Activated CD8-positive, alpha-beta T cell treated with anti-CD3 and anti-CD28 coated beads for 36 hours (primary cell): ENCODE data around the gene CAVIN1. TPM values are rescaled to one million over a fixed set of nuclear protein-coding genes. Genes with fewer than 3 reads are reported as not detected.
A peak's percentile ranks its signal among the peaks of the same experiment; 100 is the strongest.
"Not testable (repeated sequence)": the region's sequence is repeated elsewhere in the genome, so short reads cannot be mapped to it uniquely, and the experiment has no call there.

Source experiments
- ATAC-seq: fragments of 200-7000 bp; cut with Tn5 transposase; one replicate; pipeline ENCODE4 v1.10.0; 2021; ENCODE audit warnings: mild to moderate bottlenecking, moderate library complexity
- CTCF ChIA-PET: fragments of 350-600 bp; sonication (Branson Sonifier 250); formaldehyde crosslinking; loops from one replicate; lab custom pipeline; 2021; ENCODE audit warnings: antibody characterized with exemption; lab: Charles Lee
- POLR2A ChIA-PET: fragments of 350-600 bp; sonication (Branson Sonifier 250); formaldehyde crosslinking; loops from one replicate; lab custom pipeline; 2021; ENCODE audit warnings: antibody characterized with exemption; lab: Charles Lee
- DNase-seq: peaks from one replicate; pipeline ENCODE4 v3.0.0-alpha.2; 2020
- H3K27ac Mint-ChIP-seq: one replicate; pipeline ENCODE4 v1.8.0; 2021; ENCODE audit warnings: mild to moderate bottlenecking, mixed read lengths
- H3K27me3 Mint-ChIP-seq: one replicate; pipeline ENCODE4 v1.8.0; 2021; ENCODE audit warnings: mixed read lengths
- H3K36me3 Mint-ChIP-seq: one replicate; pipeline ENCODE4 v1.8.0; 2021; ENCODE audit warnings: low read depth, mixed read lengths
- H3K4me1 Mint-ChIP-seq: one replicate; pipeline ENCODE4 v1.8.0; 2021; ENCODE audit warnings: low read depth, mixed read lengths
- H3K4me3 Mint-ChIP-seq: one replicate; pipeline ENCODE4 v1.8.0; 2021; ENCODE audit warnings: mild to moderate bottlenecking, moderate library complexity, mixed read lengths
- H3K9me3 Mint-ChIP-seq: one replicate; pipeline ENCODE4 v1.8.0; 2021; ENCODE audit warnings: mixed read lengths
- intact Hi-C: fragments of 100-400 bp; cut with micrococcal nuclease; formaldehyde crosslinking; loops from one replicate; pipeline ENCODE4 v1.10.0; 2022
- total RNA-seq, 2 experiments: library from RNA; stranded (reverse); gene quantifications; one replicate each; pipeline ENCODE4 v1.2.3, GENCODE V29; 2021
- TF ChIP-seq, protein P1 (sequence below): fragments of 200-600 bp; IDR thresholded peaks from one replicate; pipeline ENCODE4 v1.8.0; 2022; ENCODE audit warnings: antibody characterized with exemption, mild to moderate bottlenecking

Gene CAVIN1
- total RNA-seq, 2 experiments from 2014 or later, result 1.8 to 2.0 TPM

DNA sequence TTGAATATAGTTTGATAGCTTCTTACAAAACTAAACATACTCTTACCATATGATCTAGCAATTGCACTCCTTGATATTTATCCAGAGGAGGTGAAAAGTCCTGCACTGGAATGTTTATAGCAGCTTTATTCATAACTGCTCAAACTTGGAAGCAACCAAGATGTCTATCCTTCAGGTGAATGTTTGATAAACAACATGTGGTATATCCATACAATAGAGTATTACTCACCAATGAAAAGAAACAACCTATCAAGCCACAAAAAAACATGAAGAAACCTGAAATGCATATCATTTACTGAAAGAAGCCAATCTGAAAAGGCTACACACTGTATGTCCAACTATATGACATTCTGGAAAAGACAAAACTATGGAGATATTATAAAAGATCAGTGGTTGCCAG lies 50.9 kb downstream of the CAVIN1 start:
- ATAC-seq (no peak), DNase-seq (no peak)
- no peaks in the 10 kb centered on the region for H3K9me3 Mint-ChIP-seq
- H3K27me3 Mint-ChIP-seq, result no peaks in the 10 kb centered on the region
- H3K27ac Mint-ChIP-seq, result peak overlapping the region; percentile 18
- peaks cover 37% of the 10 kb centered on the region for H3K36me3 Mint-ChIP-seq
- H3K4me1 Mint-ChIP-seq, result peaks cover 46% of the 10 kb centered on the region
- POLR2A ChIA-PET, result interaction anchor here (1.4 kb wide), 1 partner anchor 10 kb away, joined by 4 read pairs; no protein-coding TSS in a partner anchor
- TF ChIP-seq, protein P1, sequence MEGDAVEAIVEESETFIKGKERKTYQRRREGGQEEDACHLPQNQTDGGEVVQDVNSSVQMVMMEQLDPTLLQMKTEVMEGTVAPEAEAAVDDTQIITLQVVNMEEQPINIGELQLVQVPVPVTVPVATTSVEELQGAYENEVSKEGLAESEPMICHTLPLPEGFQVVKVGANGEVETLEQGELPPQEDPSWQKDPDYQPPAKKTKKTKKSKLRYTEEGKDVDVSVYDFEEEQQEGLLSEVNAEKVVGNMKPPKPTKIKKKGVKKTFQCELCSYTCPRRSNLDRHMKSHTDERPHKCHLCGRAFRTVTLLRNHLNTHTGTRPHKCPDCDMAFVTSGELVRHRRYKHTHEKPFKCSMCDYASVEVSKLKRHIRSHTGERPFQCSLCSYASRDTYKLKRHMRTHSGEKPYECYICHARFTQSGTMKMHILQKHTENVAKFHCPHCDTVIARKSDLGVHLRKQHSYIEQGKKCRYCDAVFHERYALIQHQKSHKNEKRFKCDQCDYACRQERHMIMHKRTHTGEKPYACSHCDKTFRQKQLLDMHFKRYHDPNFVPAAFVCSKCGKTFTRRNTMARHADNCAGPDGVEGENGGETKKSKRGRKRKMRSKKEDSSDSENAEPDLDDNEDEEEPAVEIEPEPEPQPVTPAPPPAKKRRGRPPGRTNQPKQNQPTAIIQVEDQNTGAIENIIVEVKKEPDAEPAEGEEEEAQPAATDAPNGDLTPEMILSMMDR, result no peak
- intact Hi-C loops, result no loop called here
- no peak overlapping the region for H3K4me3 Mint-ChIP-seq
- CTCF ChIA-PET, result no interaction called here

DNA sequence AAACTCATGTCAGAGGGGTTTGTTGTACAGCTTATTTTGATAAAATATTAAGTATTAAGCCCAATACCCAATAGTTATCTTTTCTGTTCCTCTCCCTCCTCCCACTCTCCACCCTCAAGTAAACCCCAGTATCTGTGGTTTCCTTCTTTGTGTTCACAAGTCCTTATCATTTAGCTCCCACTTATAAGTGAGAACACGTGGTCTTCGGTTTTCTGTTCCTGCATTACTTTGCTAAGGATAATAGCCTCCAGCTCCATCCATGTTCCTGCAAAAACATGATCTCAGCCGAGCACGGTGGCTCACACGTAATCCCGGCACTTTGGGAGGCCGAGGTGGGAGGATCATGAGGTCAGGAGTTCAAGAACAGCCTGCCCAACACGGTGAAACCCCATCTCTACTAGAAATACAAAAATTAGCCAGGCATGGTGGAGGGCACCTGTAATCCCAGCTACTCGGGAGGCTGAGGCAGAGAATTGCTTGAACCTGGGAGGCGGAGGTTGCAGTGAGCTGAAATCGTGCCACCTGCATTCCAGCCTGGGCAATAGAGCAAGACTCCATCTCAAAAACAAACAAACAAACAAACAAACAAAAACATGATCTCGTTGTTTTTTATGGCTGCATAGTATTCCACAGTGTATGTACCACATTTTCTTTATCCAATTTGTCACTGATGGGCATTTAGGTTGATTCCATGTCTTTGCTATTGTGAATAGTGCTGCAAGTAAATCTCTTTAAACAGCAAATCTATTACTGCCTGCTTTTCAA lies 54.1 kb downstream of the CAVIN1 start:
- Mint-ChIP-seq H3K4me1 (peaks cover 55% of the 10 kb centered on the region), H3K36me3 (peaks cover 50% of the 10 kb centered on the region)
- ATAC-seq, DNase-seq, intact Hi-C loops, H3K27ac Mint-ChIP-seq, H3K27me3 Mint-ChIP-seq, H3K9me3 Mint-ChIP-seq, H3K4me3 Mint-ChIP-seq: not testable (repeated sequence)
- ChIA-PET POLR2A (interaction anchor here (0.7 to 1.8 kb wide), 4 partner anchors 12 to 42 kb away, joined by 3 to 7 read pairs (median 4); no protein-coding TSS in a partner anchor), CTCF (interaction anchor here (1.7 to 2.0 kb wide), 2 partner anchors 11 to 34 kb away, joined by 4 to 5 read pairs; no protein-coding TSS in a partner anchor)

- ATAC-seq, DNase-seq, intact Hi-C loops, H3K27me3 Mint-ChIP-seq, H3K4me3 Mint-ChIP-seq, H3K27ac Mint-ChIP-seq, H3K9me3 Mint-ChIP-seq: not testable (repeated sequence)
- H3K36me3 Mint-ChIP-seq, result peaks cover 53% of the 10 kb centered on the region
- peaks cover 59% of the 10 kb centered on the region for H3K4me1 Mint-ChIP-seq
- ChIA-PET CTCF (interaction anchor here (1.7 to 2.0 kb wide), 2 partner anchors 10 to 35 kb away, joined by 4 to 5 read pairs; no protein-coding TSS in a partner anchor), POLR2A (interaction anchor here (0.7 to 1.8 kb wide), 3 partner anchors 12 to 17 kb away, joined by 3 to 7 read pairs (median 5); no protein-coding TSS in a partner anchor)
Observed at GRCh38 chr17:42368310-42368709, 54.7 kb downstream of the CAVIN1 start.

DNA sequence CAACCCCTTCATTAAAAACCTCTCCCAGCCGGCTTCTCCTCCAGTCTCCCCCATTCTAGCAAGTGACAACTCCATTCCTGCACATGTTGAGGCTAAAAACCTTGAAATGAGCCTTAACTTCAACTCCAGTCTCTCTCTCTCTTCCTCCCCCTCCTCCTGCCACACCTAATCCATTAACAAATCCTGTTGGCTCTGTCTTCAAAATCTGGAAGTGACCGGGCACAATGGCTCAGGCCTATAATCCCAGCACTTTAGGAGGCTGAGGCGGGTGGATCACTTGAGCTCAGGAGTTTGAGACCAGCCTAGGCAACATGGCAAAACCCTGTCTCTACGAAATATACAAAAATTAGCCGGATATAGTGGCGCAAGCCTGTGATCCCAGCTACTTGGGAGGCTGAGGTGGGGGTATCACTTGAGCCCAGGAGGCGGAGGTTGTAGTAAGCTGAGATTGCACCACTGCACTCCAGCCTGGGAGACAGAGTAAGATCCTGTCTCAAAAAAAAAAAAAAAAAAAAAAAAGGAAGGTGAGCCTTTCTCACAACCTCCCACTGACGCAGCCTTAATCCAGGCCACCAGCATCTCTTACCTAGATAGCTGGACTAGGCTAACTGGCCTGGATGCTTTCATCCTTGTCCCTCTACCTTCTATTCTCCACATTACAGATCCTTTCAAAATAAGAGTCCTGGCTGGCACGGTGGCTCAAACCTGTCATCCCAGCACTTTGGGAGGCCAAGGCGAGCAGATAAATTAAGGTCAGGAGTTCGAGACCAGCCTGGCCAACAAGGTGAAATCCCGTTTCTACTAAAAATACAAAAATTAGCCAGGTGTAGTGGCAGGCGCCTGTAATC lies 56.7 kb downstream of the CAVIN1 start:
- peaks cover 73% of the 10 kb centered on the region for H3K4me1 Mint-ChIP-seq
- H3K9me3 Mint-ChIP-seq, CTCF ChIA-PET, ATAC-seq, H3K4me3 Mint-ChIP-seq, H3K27me3 Mint-ChIP-seq, DNase-seq, intact Hi-C loops: not testable (repeated sequence)
- H3K27ac Mint-ChIP-seq, result peak overlapping the region; percentile 31
- POLR2A ChIA-PET, result interaction anchor here (1.2 to 2.0 kb wide), 3 partner anchors 8 to 26 kb away, joined by 3 to 6 read pairs (median 4); partner anchors contain the start of gene STAT3
- H3K36me3 Mint-ChIP-seq, result peaks cover 60% of the 10 kb centered on the region

DNA sequence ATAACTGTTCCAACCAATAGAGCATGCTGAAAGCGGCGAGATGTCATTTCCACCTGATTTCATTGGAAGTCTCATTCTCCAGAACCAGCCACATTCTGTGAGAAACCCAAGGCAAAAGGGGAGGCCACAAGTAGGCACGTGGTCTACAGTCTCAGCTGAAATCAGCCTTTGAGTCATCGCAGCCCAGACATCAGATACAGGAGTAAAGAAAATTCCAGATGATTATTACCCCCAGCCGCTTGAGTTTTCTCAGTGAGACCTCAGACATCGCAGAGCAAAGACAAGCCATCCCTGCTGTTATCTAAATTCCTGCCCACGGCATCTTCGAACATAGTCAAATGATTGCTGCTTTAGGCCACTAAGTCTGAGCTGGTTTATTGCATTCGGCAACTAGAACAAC lies 57.9 kb downstream of the CAVIN1 start:
- H3K4me3 Mint-ChIP-seq, result no peak overlapping the region

More for the DNA sequence above, 57.9 kb downstream of the CAVIN1 start:
- H3K9me3 Mint-ChIP-seq, result peaks cover 4% of the 10 kb centered on the region
- DNase-seq, result peak; percentile 60
- POLR2A ChIA-PET, result interaction anchor here (0.7 to 2.0 kb wide), 5 partner anchors 10 to 52 kb away, joined by 3 to 6 read pairs (median 3); partner anchors contain the start of gene STAT3
- H3K4me1 Mint-ChIP-seq, result peaks cover 74% of the 10 kb centered on the region
- intact Hi-C loops, result no loop called here
- TF ChIP-seq, protein P1, result no peak
- no peak for ATAC-seq
- H3K27me3 Mint-ChIP-seq, result no peaks in the 10 kb centered on the region
- CTCF ChIA-PET, result interaction anchor here (0.9 to 1.1 kb wide), 2 partner anchors 10 to 34 kb away, joined by 3 read pairs; no protein-coding TSS in a partner anchor
- peak overlapping the region; percentile 87 for H3K27ac Mint-ChIP-seq
- peaks cover 60% of the 10 kb centered on the region for H3K36me3 Mint-ChIP-seq
